Liver (tissue), 9 donors: Measurements from ENCODE around the gene COL20A1. TPM values are rescaled to one million over a fixed set of nuclear protein-coding genes. Genes with fewer than 3 reads are reported as not detected.

Experiments used
- DNase-seq: peaks from one replicate; pipeline ENCODE4 v3.0.0-alpha.2; 2017; ENCODE audit warnings: low spot score
- H3K27ac ChIP-seq, 2 donors: one replicate each; pipeline ENCODE4 v1.7.0; 2013; ENCODE audit warnings: inconsistent platforms in 2 of 2, low read length in 2 of 2, control low read depth in 1 of 2, low read depth in 1 of 2, mild to moderate bottlenecking in 1 of 2
- H3K27me3 ChIP-seq, 4 donors: one replicate each; pipeline versions ENCODE4 v1.6.1 to v1.7.0; 2013; ENCODE audit warnings: low read length in 3 of 4, inconsistent platforms in 1 of 4, mild to moderate bottlenecking in 1 of 4, moderate library complexity in 1 of 4; ENCODE audit not compliant: control insufficient read depth in 4 of 4, insufficient read depth in 4 of 4
- H3K36me3 ChIP-seq, 4 donors: one replicate each; pipeline versions ENCODE4 v1.6.1 to v1.7.0; 2013; ENCODE audit warnings: low read length in 3 of 4, mild to moderate bottlenecking in 3 of 4, low read depth in 1 of 4, moderate library complexity in 1 of 4; ENCODE audit not compliant: control insufficient read depth in 4 of 4, insufficient read depth in 3 of 4
- H3K4me1 ChIP-seq, 4 donors: one replicate each; pipeline versions ENCODE4 v1.6.1 to v1.7.0; 2013; ENCODE audit warnings: low read length in 3 of 4, mild to moderate bottlenecking in 3 of 4, moderate library complexity in 1 of 4; ENCODE audit not compliant: control insufficient read depth in 4 of 4, insufficient read depth in 4 of 4
- H3K4me3 ChIP-seq, 3 donors: one replicate each; pipeline versions ENCODE4 v1.6.1 to v1.7.0; 2013; ENCODE audit warnings: low read length in 3 of 3, control low read depth in 1 of 3, low read depth in 1 of 3, mild to moderate bottlenecking in 1 of 3
- H3K9ac ChIP-seq, 2 donors: one replicate each; pipeline ENCODE4 v1.7.0; 2013; ENCODE audit warnings: low read length in 2 of 2, mild to moderate bottlenecking in 2 of 2, moderate library complexity in 2 of 2, control low read depth in 1 of 2, low read depth in 1 of 2
- H3K9me3 ChIP-seq, 4 donors: one replicate each; pipeline versions ENCODE4 v1.6.1 to v1.7.0; 2013; ENCODE audit warnings: low read length in 3 of 4; ENCODE audit not compliant: control insufficient read depth in 4 of 4
- ATF3 ChIP-seq: IDR thresholded peaks from 2 replicates; pipeline ENCODE4 v1.6.1; 2016; ENCODE audit warnings: antibody characterized with exemption
- CTCF ChIP-seq: fragments of 150-350 bp; IDR thresholded peaks from 2 replicates; pipeline ENCODE4 v1.5.1; 2017; ENCODE audit warnings: improper control_type of control experiment, low read depth, low read length; ENCODE audit not compliant: missing input control
- EGR1 ChIP-seq, 2 donors: IDR thresholded peaks; 2 replicates each; pipeline ENCODE4 v1.6.1; 2016 to 2018; ENCODE audit warnings: antibody characterized with exemption in 2 of 2, low read depth in 2 of 2
- FOXA1 ChIP-seq: IDR thresholded peaks from 2 replicates; pipeline ENCODE4 v1.6.1; 2016; ENCODE audit warnings: antibody characterized with exemption
- FOXA2 ChIP-seq: IDR thresholded peaks from 2 replicates; pipeline ENCODE4 v1.6.1; 2016; ENCODE audit warnings: antibody characterized with exemption
- GABPA ChIP-seq, 2 donors: IDR thresholded peaks in 1 of 2; conservative IDR thresholded peaks in 1 of 2; 2 replicates each; pipeline ENCODE4 v1.6.1; 2016; ENCODE audit warnings: antibody characterized with exemption in 2 of 2, mild to moderate bottlenecking in 1 of 2, moderate library complexity in 1 of 2
- HNF4A ChIP-seq, 2 donors: conservative IDR thresholded peaks; 2 replicates each; pipeline ENCODE4 v1.6.1; 2016; ENCODE audit warnings: antibody characterized with exemption in 2 of 2, mild to moderate bottlenecking in 2 of 2
- HNF4G ChIP-seq: IDR thresholded peaks from 2 replicates; pipeline ENCODE4 v1.6.1; 2016; ENCODE audit warnings: antibody characterized with exemption
- JUND ChIP-seq, 2 donors: IDR thresholded peaks; 2 replicates each; pipeline ENCODE4 v1.6.1; 2016; ENCODE audit warnings: antibody characterized with exemption in 2 of 2
- MAX ChIP-seq: IDR thresholded peaks from 2 replicates; pipeline ENCODE4 v1.6.1; 2016; ENCODE audit warnings: antibody characterized with exemption
- NR2F2 ChIP-seq: IDR thresholded peaks from 2 replicates; pipeline ENCODE4 v1.6.1; 2016; ENCODE audit warnings: antibody characterized with exemption
- RAD21 ChIP-seq, 2 donors: IDR thresholded peaks; 2 replicates each; pipeline ENCODE4 v1.6.1; 2016; ENCODE audit warnings: antibody characterized with exemption in 2 of 2, mild to moderate bottlenecking in 2 of 2
- REST ChIP-seq: IDR thresholded peaks from 2 replicates; pipeline ENCODE4 v1.6.1; 2016; ENCODE audit warnings: antibody characterized with exemption, mild to moderate bottlenecking
- RXRA ChIP-seq, 2 donors: IDR thresholded peaks; 2 replicates each; pipeline ENCODE4 v1.6.1; 2017 to 2018; ENCODE audit warnings: antibody characterized with exemption in 2 of 2, mild to moderate bottlenecking in 1 of 2
- SP1 ChIP-seq: IDR thresholded peaks from 2 replicates; pipeline ENCODE4 v1.6.1; 2018; ENCODE audit warnings: antibody characterized with exemption, mild to moderate bottlenecking
- TAF1 ChIP-seq: conservative IDR thresholded peaks from 2 replicates; pipeline ENCODE4 v1.6.1; 2016; ENCODE audit warnings: antibody characterized with exemption, mild to moderate bottlenecking
- YY1 ChIP-seq: IDR thresholded peaks from 2 replicates; pipeline ENCODE4 v1.6.1; 2016; ENCODE audit warnings: antibody characterized with exemption, mild to moderate bottlenecking
- WGBS: extraction: QIAGEN DNeasy Blood & Tissue Kit; methylation state at CpG from one replicate; pipeline ENCODE4 v1.1.7; 2013; 5-methylcytosine and 5-hydroxymethylcytosine counted together
- polyA plus RNA-seq, 2 donors: library from polyadenylated mRNA; stranded (reverse) in 1 of 2; unstranded in 1 of 2; fragments of 200-250 nt in 1 of 2; fragments of >200 nt in 1 of 2; fragmentation: Nextera tagmentation in 1 of 2; extraction: Ambion mirVana in 1 of 2; gene quantifications; one replicate each; pipeline versions ENCODE4 v1.2.1 to v1.2.3, GENCODE V29; 2013 to 2015
- total RNA-seq, 2 donors: library from RNA; depleted of rRNA; stranded (reverse); fragments of >200 nt; gene quantifications; one replicate each; pipeline ENCODE4 v1.2.3, GENCODE V29; 2014
- donor health status: healthy.
- donor health status: healthy.
- donor health status: healthy.
- donor health status: healthy.
- donor health status: healthy.

The COL20A1 gene
- total and polyA plus RNA-seq, 4 donors: not detected

- Histone ChIP-seq H3K9me3 (no peaks in the 10 kb centered on the region), H3K4me3 (no peak overlapping the region), H3K27ac (no peak overlapping the region), H3K36me3 (no peaks in the 10 kb centered on the region), H3K9ac (no peak overlapping the region), H3K4me1 (no peaks in the 10 kb centered on the region), H3K27me3 (peaks cover 0 to 3% (median under 1%) of the 10 kb centered on the region in 4 donors)
- TF ChIP-seq CTCF: no peak
- TF ChIP-seq HNF4G: no peak
- WGBS: 84% methylated on average over 3 of the region's 3 CpGs
- DNase-seq: no peak
Measured at GRCh38 chr20:63375438-63375837, 82.5 kb downstream of the COL20A1 start.

- WGBS: 47% methylated on average over 31 of the region's 31 CpGs
- Histone ChIP-seq H3K9ac (no peak overlapping the region), H3K4me3 (no peak overlapping the region), H3K27me3 (peaks cover 0 to 3% (median under 1%) of the 10 kb centered on the region in 4 donors), H3K36me3 (no peaks in the 10 kb centered on the region), H3K9me3 (no peaks in the 10 kb centered on the region), H3K27ac (no peak overlapping the region), H3K4me1 (no peaks in the 10 kb centered on the region)
- DNase-seq: no peak
- TF ChIP-seq ATF3 (no peak), GABPA (IDR thresholded peaks at IDR 0.05 in 1 of 2, conservative IDR thresholded peaks at IDR 0.05 in 1 of 2) (no peak), RXRA (IDR thresholded peaks at IDR 0.05) (no peak), EGR1 (IDR thresholded peaks at IDR 0.05; ENCODE audit: low read depth in 2 of 2) (no peak), MAX (no peak), REST (no peak), SP1 (no peak), YY1 (no peak), HNF4A (conservative IDR thresholded peaks at IDR 0.05) (no peak), TAF1 (no peak), RAD21 (IDR thresholded peaks at IDR 0.05) (no peak), JUND (IDR thresholded peaks at IDR 0.05) (no peak), HNF4G (no peak), NR2F2 (no peak), FOXA1 (no peak), FOXA2 (no peak), CTCF (no peak)
Measured at GRCh38 chr20:63376283-63377250, 83.6 kb downstream of the COL20A1 start.
